HAP-1 (cell line): ENCODE results near the gene CACNA1C.
A peak's percentile ranks its signal among the peaks of the same experiment; 100 is the strongest.

ENCODE experiments used
- DNase-seq, 2 experiments: peaks; one replicate each; pipeline ENCODE4 v3.0.0-alpha.2; 2016 to 2020; ENCODE audit warnings: low spot score in 2 of 2
- H3K27me3 ChIP-seq: fragments of 250-450 bp; sonication (Bioruptor Pico); 2 replicates; pipeline ENCODE4 v1.5.1; 2020; ENCODE audit warnings: low read depth, mild to moderate bottlenecking, moderate library complexity
- H3K36me3 ChIP-seq: fragments of 250-450 bp; sonication (Bioruptor Pico); replicated peaks from 2 replicates; pipeline ENCODE4 v1.5.1; 2020; ENCODE audit warnings: mild to moderate bottlenecking
- H3K4me1 ChIP-seq: fragments of 250-450 bp; sonication (Bioruptor Pico); 2 replicates; pipeline ENCODE4 v1.5.1; 2020; ENCODE audit warnings: mild to moderate bottlenecking
- H3K4me3 ChIP-seq: fragments of 250-450 bp; sonication (Bioruptor Pico); 2 replicates; pipeline ENCODE4 v1.5.1; 2020; ENCODE audit warnings: mild to moderate bottlenecking, moderate library complexity
- H3K9me3 ChIP-seq: fragments of 250-450 bp; sonication (Bioruptor Pico); 2 replicates; pipeline ENCODE4 v1.5.1; 2020; ENCODE audit warnings: mild to moderate bottlenecking, moderate library complexity
- in situ Hi-C: fragments of 300-500 bp; cut with MboI; formaldehyde crosslinking; loops from 3 replicates; pipeline ENCODE4 v1.14.3; 2020; ENCODE audit warnings: low sequenced_read_pairs, inconsistent platforms, mixed read lengths

The CACNA1C gene

DNA sequence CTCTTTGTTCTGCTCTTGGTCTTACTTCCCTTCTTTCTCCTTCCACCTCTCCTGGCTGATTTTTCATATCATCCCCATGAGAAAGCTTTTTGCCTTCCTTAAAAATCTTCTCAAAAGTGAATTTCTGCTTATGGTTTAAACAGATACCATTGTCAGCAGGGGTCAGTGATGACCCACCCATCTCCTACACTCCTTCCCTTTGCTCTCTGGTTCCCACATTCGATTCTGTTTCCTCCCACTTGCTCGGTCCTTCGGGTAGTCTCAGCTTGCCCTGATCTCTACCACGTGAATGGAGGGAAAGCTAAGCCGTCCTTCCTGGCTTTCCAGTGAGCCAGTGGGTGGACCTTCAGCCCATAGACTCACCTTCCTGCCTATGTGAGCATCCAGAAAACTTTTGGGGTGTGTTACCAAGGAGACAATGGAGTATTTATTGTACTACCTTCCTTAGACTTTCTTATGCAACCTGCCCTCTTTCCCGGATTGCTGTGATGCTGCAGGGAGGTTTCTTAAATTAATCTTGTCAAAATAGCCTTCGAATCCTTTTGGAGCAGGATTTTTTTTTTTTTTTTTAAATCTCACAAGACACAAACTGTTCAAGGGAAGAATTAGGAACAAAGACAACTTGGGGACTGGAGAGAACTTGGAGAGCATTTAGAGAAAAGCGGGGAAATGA is 306.3 kb downstream of the CACNA1C start:
- H3K4me3 ChIP-seq, result no peak overlapping the region
- DNase-seq, result no peak
- in situ Hi-C loops, result no loop called here
- H3K27me3 ChIP-seq, result no peaks in the 10 kb centered on the region
- no peaks in the 10 kb centered on the region for H3K9me3 ChIP-seq
- no peaks in the 10 kb centered on the region for H3K4me1 ChIP-seq
- H3K36me3 ChIP-seq, result no peaks in the 10 kb centered on the region

- in situ Hi-C loops, result no loop called here
- DNase-seq, result no peak
- Histone ChIP-seq H3K36me3 (no peaks in the 10 kb centered on the region), H3K4me3 (no peak overlapping the region), H3K9me3 (no peaks in the 10 kb centered on the region), H3K27me3 (no peaks in the 10 kb centered on the region), H3K4me1 (no peaks in the 10 kb centered on the region)
These were observed 307.2 kb downstream of the CACNA1C start for GRCh38 chr12:2359725-2360629.

GRCh38 chr12:2360630-2361170 is 307.9 kb downstream of the CACNA1C start:
- no peaks in the 10 kb centered on the region for H3K27me3 ChIP-seq
- H3K36me3 ChIP-seq, result no peaks in the 10 kb centered on the region
- no peaks in the 10 kb centered on the region for H3K4me1 ChIP-seq
- DNase-seq, result no peak
- H3K4me3 ChIP-seq, result no peak overlapping the region
- in situ Hi-C loops, result no loop called here
- no peaks in the 10 kb centered on the region for H3K9me3 ChIP-seq

- Histone ChIP-seq H3K4me1 (no peaks in the 10 kb centered on the region), H3K27me3 (no peaks in the 10 kb centered on the region), H3K9me3 (no peaks in the 10 kb centered on the region), H3K36me3 (no peaks in the 10 kb centered on the region), H3K4me3 (no peak overlapping the region)
- in situ Hi-C loops, result no loop called here
- DNase-seq, result no peak
These were observed 311.2 kb downstream of the CACNA1C start for GRCh38 chr12:2363836-2364609.

DNA sequence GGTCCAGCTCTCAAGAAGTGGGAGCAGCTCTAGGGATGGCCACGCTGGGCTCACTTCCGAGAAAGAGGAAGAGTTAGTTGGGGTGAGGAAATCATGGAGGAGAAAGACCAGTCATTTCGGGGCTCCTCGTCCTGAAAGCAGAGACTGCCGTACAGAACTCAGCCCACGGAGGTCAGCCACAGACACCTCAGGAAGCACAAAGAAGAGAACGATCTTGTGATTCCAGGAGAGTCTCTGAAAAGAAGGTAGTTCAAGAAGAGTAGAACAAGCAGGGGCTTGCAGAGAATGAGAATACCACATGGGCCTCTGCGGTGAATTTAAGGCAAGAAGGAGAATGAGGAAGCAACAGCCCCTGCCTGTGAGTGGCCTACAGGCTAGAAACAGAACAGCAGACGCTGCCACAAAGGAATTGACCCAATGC is 311.9 kb downstream of the CACNA1C start:
- Histone ChIP-seq H3K9me3 (no peaks in the 10 kb centered on the region), H3K4me1 (no peaks in the 10 kb centered on the region), H3K27me3 (no peaks in the 10 kb centered on the region), H3K36me3 (no peaks in the 10 kb centered on the region), H3K4me3 (no peak overlapping the region)
- DNase-seq, result no peak
- in situ Hi-C loops, result no loop called here

GRCh38 chr12:2366711-2367110 is 313.9 kb downstream of the CACNA1C start:
- no peak for DNase-seq
- H3K9me3 ChIP-seq, result no peaks in the 10 kb centered on the region
- no peaks in the 10 kb centered on the region for H3K4me1 ChIP-seq
- H3K36me3 ChIP-seq, result no peaks in the 10 kb centered on the region
- no peaks in the 10 kb centered on the region for H3K27me3 ChIP-seq
- in situ Hi-C loops, result no loop called here
- H3K4me3 ChIP-seq, result no peak overlapping the region

GRCh38 chr12:2372178-2372577 is 319.4 kb downstream of the CACNA1C start:
- H3K36me3 ChIP-seq, result no peaks in the 10 kb centered on the region
- in situ Hi-C loops, result no loop called here
- H3K4me1 ChIP-seq, result no peaks in the 10 kb centered on the region
- no peaks in the 10 kb centered on the region for H3K9me3 ChIP-seq
- DNase-seq, result no peak
- no peaks in the 10 kb centered on the region for H3K27me3 ChIP-seq
- H3K4me3 ChIP-seq, result no peak overlapping the region

- no peak overlapping the region for H3K4me3 ChIP-seq
- H3K4me1 ChIP-seq, result no peaks in the 10 kb centered on the region
- no peaks in the 10 kb centered on the region for H3K27me3 ChIP-seq
- in situ Hi-C loops, result no loop called here
- H3K36me3 ChIP-seq, result no peaks in the 10 kb centered on the region
- no peak for DNase-seq
- H3K9me3 ChIP-seq, result no peaks in the 10 kb centered on the region
These were observed 319.9 kb downstream of the CACNA1C start for GRCh38 chr12:2372735-2373134.

DNA sequence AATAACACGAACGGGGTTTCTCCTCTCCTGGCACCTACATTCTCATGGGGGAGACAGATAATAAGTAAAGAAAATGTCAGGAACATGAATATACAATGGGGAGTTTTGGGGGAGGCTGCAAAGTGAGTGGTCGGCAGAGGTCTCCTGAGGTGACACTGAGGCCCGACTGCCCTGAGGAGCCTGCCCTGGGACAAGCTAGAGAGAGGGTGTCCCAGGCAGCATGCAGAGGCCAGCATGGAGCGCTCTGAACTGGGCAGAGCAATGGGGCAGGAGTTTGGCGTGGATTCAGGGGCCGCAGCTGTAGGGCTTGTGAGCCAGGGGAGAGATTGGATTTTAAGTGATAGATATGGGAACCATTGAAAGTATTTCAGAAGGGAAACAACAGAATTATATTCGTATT is 320.5 kb downstream of the CACNA1C start:
- in situ Hi-C loops, result no loop called here
- Histone ChIP-seq H3K9me3 (no peaks in the 10 kb centered on the region), H3K4me1 (no peaks in the 10 kb centered on the region), H3K36me3 (no peaks in the 10 kb centered on the region), H3K27me3 (no peaks in the 10 kb centered on the region), H3K4me3 (no peak overlapping the region)
- no peak for DNase-seq

GRCh38 chr12:2374092-2374906 is 321.5 kb downstream of the CACNA1C start:
- DNase-seq, result no peak
- Histone ChIP-seq H3K4me1 (no peaks in the 10 kb centered on the region), H3K4me3 (no peak overlapping the region), H3K27me3 (no peaks in the 10 kb centered on the region), H3K9me3 (no peaks in the 10 kb centered on the region), H3K36me3 (no peaks in the 10 kb centered on the region)
- in situ Hi-C loops, result no loop called here

DNA sequence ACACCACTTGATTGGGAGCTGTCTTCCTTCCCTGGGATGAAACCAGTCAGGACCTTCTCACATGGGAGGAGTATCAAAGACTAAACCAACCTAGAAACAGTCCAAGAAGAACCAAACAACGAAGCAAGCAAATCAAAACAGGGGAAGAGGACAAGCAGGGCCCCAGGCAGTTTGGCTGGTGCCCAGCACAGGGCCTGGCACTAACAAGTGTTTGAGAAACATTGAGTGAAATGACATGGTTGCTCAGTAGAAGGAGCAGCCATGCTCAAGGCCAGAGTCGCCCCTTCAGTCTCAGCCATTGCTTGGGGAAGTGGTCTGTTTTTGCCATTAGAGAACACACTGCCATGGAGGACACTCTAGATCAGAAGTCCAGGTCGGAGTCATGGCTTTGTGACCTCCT is 323.1 kb downstream of the CACNA1C start:
- Histone ChIP-seq H3K4me3 (no peak overlapping the region), H3K36me3 (no peaks in the 10 kb centered on the region), H3K4me1 (no peaks in the 10 kb centered on the region), H3K27me3 (no peaks in the 10 kb centered on the region), H3K9me3 (no peaks in the 10 kb centered on the region)
- in situ Hi-C loops, result no loop called here
- no peak for DNase-seq

- Histone ChIP-seq H3K27me3 (no peaks in the 10 kb centered on the region), H3K4me1 (no peaks in the 10 kb centered on the region), H3K9me3 (no peaks in the 10 kb centered on the region), H3K36me3 (no peaks in the 10 kb centered on the region), H3K4me3 (no peak overlapping the region)
- DNase-seq, result peak in 1 of 2 experiments; percentile 21
- in situ Hi-C loops, result no loop called here
These were observed 324.3 kb downstream of the CACNA1C start for GRCh38 chr12:2376908-2377657.
